GM18870 (cell line): ENCODE results near the gene FGA.

Experiments used
- ATAC-seq: cut with Tn5 transposase; IDR thresholded peaks from one replicate; pipeline ENCODE4 v1.9.1; 2021; ENCODE audit warnings: moderate library complexity; ENCODE audit not compliant: unreplicated experiment

Gene FGA

GRCh38 chr4:154545689-154546088, 44.9 kb downstream of the FGA start:
- no peak for ATAC-seq

GRCh38 chr4:154542271-154542879, 48.2 kb downstream of the FGA start:
- ATAC-seq = no peak
